OCI-LY3 (cell line): ENCODE data around the gene RASGRP4.

ENCODE experiments used
- EZH2phosphoT487 ChIP-seq: fragments of 200-600 bp; shearing (Covaris generic); IDR thresholded peaks from 2 replicates; pipeline ENCODE4 v1.6.1; 2018; ENCODE audit warnings: antibody characterized with exemption, mixed run types, low read depth
- TF ChIP-seq, protein P1 (sequence below): fragments of 200-600, 300-600 bp; sonication (generic); IDR thresholded peaks from 2 replicates; pipeline ENCODE4 v1.5.1; 2014; ENCODE audit warnings: antibody characterized with exemption, low read length, low read depth

DNA sequence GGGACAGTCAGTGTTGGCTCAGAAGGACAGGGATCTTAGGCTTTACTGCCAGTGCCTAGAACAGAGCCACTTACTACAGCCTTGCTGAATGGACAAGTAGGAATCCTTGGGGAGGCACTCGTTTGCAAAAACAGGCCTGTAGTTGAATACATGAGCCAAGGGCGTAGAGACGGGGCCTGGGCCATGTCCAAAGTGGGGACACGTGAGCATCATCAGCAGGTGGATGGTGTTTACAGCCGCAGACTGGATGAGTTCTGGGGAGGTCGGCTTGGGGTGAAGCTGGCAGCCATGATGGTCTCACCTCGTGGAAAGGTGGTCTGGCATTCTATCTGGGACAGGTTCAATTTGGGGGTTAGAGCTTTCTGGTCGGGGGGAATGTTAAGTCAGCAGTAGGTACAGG, 25.0 kb upstream of the RASGRP4 start:
- TF ChIP-seq, protein P1, sequence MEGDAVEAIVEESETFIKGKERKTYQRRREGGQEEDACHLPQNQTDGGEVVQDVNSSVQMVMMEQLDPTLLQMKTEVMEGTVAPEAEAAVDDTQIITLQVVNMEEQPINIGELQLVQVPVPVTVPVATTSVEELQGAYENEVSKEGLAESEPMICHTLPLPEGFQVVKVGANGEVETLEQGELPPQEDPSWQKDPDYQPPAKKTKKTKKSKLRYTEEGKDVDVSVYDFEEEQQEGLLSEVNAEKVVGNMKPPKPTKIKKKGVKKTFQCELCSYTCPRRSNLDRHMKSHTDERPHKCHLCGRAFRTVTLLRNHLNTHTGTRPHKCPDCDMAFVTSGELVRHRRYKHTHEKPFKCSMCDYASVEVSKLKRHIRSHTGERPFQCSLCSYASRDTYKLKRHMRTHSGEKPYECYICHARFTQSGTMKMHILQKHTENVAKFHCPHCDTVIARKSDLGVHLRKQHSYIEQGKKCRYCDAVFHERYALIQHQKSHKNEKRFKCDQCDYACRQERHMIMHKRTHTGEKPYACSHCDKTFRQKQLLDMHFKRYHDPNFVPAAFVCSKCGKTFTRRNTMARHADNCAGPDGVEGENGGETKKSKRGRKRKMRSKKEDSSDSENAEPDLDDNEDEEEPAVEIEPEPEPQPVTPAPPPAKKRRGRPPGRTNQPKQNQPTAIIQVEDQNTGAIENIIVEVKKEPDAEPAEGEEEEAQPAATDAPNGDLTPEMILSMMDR = no peak
- TF ChIP-seq EZH2phosphoT487 = no peak
